PC-3 (cell line): ENCODE results near the gene ASPN. TPM values are rescaled to one million over a fixed set of nuclear protein-coding genes. Genes with fewer than 3 reads are reported as not detected.

Source experiments
- ATAC-seq: fragments of 200-7000 bp; cut with Tn5 transposase; 2 replicates; pipeline ENCODE4 v1.9.1; 2020; ENCODE audit warnings: mild to moderate bottlenecking, moderate library complexity
- BruUV-seq: library from RNA; stranded (reverse); fragments of 400-500 nt; replicated peaks from 2 replicates; lab custom pipeline; 2021; lab: Mats Ljungman, UMichigan
- CTCF ChIA-PET: fragments of 300-600 bp; sonication (Branson Sonifier 250); formaldehyde crosslinking; loops from one replicate; lab custom pipeline; 2022; ENCODE audit warnings: antibody characterized with exemption; lab: Charles Lee
- POLR2A ChIA-PET: fragments of 300-600 bp; sonication (Branson Sonifier 250); formaldehyde crosslinking; loops from one replicate; lab custom pipeline; 2022; ENCODE audit warnings: antibody characterized with exemption; ENCODE audit not compliant: unreplicated experiment; lab: Charles Lee
- DNase-seq: peaks from one replicate; pipeline ENCODE4 v3.0.0-alpha.2; 2015
- H2AFZ ChIP-seq: fragments of 300-600 bp; sonication (generic); 2 replicates; pipeline ENCODE4 v1.6.0; 2016; ENCODE audit warnings: antibody characterized with exemption, low read length
- H3F3A ChIP-seq: fragments of 300-600 bp; sonication (generic); one replicate; pipeline ENCODE4 v1.6.0; 2017; ENCODE audit warnings: antibody characterized with exemption, low read length, control low read depth, mild to moderate bottlenecking; ENCODE audit not compliant: unreplicated experiment
- H3K27ac ChIP-seq: fragments of 300-600 bp; sonication (generic); 2 replicates; pipeline ENCODE4 v1.5.1; 2016; ENCODE audit warnings: mild to moderate bottlenecking, low read length
- H3K27me3 ChIP-seq: fragments of 300-600 bp; sonication (generic); 2 replicates; pipeline ENCODE4 v1.6.1; 2016; ENCODE audit warnings: low read length, mixed read lengths
- H3K36me3 ChIP-seq: fragments of 300-600 bp; sonication (generic); 2 replicates; pipeline ENCODE4 v1.6.1; 2016; ENCODE audit warnings: low read depth, mixed run types, low read length, mixed read lengths
- H3K4me1 ChIP-seq: fragments of 300-600 bp; sonication (generic); 2 replicates; pipeline ENCODE4 v1.5.1; 2016; ENCODE audit warnings: low read length; ENCODE audit not compliant: insufficient read depth
- H3K4me2 ChIP-seq: fragments of 300-600 bp; sonication (generic); 2 replicates; pipeline ENCODE4 v1.6.0; 2016; ENCODE audit warnings: low read length
- H3K4me3 ChIP-seq: fragments of 300-600 bp; sonication (generic); 2 replicates; pipeline ENCODE4 v1.5.1; 2016; ENCODE audit warnings: mild to moderate bottlenecking, low read length, mixed read lengths
- H3K79me2 ChIP-seq: fragments of 300-600 bp; sonication (generic); 2 replicates; pipeline ENCODE4 v1.6.1; 2017; ENCODE audit warnings: low read length, mixed read lengths
- H3K9ac ChIP-seq: fragments of 300-600 bp; sonication (generic); 2 replicates; pipeline ENCODE4 v1.6.0; 2016; ENCODE audit warnings: mild to moderate bottlenecking, low read length
- H3K9me2 ChIP-seq: fragments of 300-600 bp; sonication (generic); replicated peaks from 2 replicates; pipeline ENCODE4 v1.6.1; 2016; ENCODE audit warnings: mixed run types, low read length, mixed read lengths
- H3K9me3 ChIP-seq: fragments of 300-600 bp; sonication (generic); 2 replicates; pipeline ENCODE4 v1.6.1; 2016; ENCODE audit warnings: low read length, mixed read lengths
- H4K20me1 ChIP-seq: fragments of 300-600 bp; sonication (generic); 2 replicates; pipeline ENCODE4 v1.6.1; 2016; ENCODE audit warnings: low read length, mixed read lengths
- CTCF ChIP-seq: fragments of 300-600 bp; sonication (generic); conservative IDR thresholded peaks from 2 replicates; pipeline ENCODE4 v1.5.1; 2017; ENCODE audit warnings: antibody characterized with exemption, low read depth, mild to moderate bottlenecking, low read length
- EZH2 ChIP-seq: fragments of 300-600 bp; sonication (generic); IDR thresholded peaks from one replicate; pipeline ENCODE4 v1.6.1; 2017; ENCODE audit warnings: antibody characterized with exemption, mild to moderate bottlenecking, low read length; ENCODE audit not compliant: unreplicated experiment
- EZH2phosphoT487 ChIP-seq: fragments of 300-600 bp; sonication (generic); IDR thresholded peaks from 2 replicates; pipeline ENCODE4 v1.6.1; 2018; ENCODE audit warnings: mild to moderate bottlenecking, antibody characterized with exemption, low read length, borderline replicate concordance
- intact Hi-C: fragments of 100-400 bp; cut with micrococcal nuclease; formaldehyde crosslinking; loops from 2 replicates; pipeline ENCODE4 v1.9.0; 2023
- total RNA-seq: library from RNA; depleted of rRNA; stranded (reverse); fragments of >200 nt; gene quantifications from 2 replicates; pipeline ENCODE4 v1.2.3, GENCODE V29; 2014

Gene ASPN
- total RNA-seq, 1 experiment from 2014 or later: not detected

- CTCF ChIA-PET: no interaction called here
- ATAC-seq (no peak), DNase-seq (no peak)
- no peaks in the 10 kb centered on the region for H3K27me3 ChIP-seq
- no peak overlapping the region for H3K9ac ChIP-seq
- TF ChIP-seq EZH2phosphoT487: no peak
- TF ChIP-seq CTCF: no peak
- TF ChIP-seq EZH2: no peak
- intact Hi-C loops: no loop called here
- H3K9me2 ChIP-seq: no peaks in the 10 kb centered on the region
- no peak overlapping the region for H2AFZ ChIP-seq
- no peaks in the 10 kb centered on the region for H3K4me1 ChIP-seq
- H3K4me2 ChIP-seq: no peak overlapping the region
- no peaks in the 10 kb centered on the region for H3K36me3 ChIP-seq
- H3K4me3 ChIP-seq: no peak overlapping the region
- BruUV-seq: no TSS peak
- H3K79me2 ChIP-seq: no peaks in the 10 kb centered on the region
- no peak overlapping the region for H3K27ac ChIP-seq
- H3K9me3 ChIP-seq: no peaks in the 10 kb centered on the region
- POLR2A ChIA-PET: no interaction called here
- no peaks in the 10 kb centered on the region for H4K20me1 ChIP-seq
- H3F3A ChIP-seq: no peaks in the 10 kb centered on the region
Measured at GRCh38 chr9:92517046-92517445, 34.7 kb upstream of the ASPN start.

- intact Hi-C loops: no loop called here
- Histone ChIP-seq H4K20me1 (no peaks in the 10 kb centered on the region), H3K27me3 (no peaks in the 10 kb centered on the region), H3K9me3 (no peaks in the 10 kb centered on the region), H3K9ac (no peak overlapping the region), H3K79me2 (no peaks in the 10 kb centered on the region), H3K4me1 (no peaks in the 10 kb centered on the region), H3K9me2 (no peaks in the 10 kb centered on the region), H3K4me3 (no peak overlapping the region), H3K4me2 (no peak overlapping the region), H3F3A (no peaks in the 10 kb centered on the region), H3K27ac (no peak overlapping the region), H3K36me3 (no peaks in the 10 kb centered on the region), H2AFZ (no peak overlapping the region)
- ATAC-seq (no peak), DNase-seq (no peak)
- POLR2A ChIA-PET: no interaction called here
- CTCF ChIA-PET: no interaction called here
- no peak for TF ChIP-seq EZH2phosphoT487
- no peak for TF ChIP-seq EZH2
- TF ChIP-seq CTCF: no peak
- no TSS peak for BruUV-seq
Measured at GRCh38 chr9:92516521-92516920, 34.2 kb upstream of the ASPN start.

DNA sequence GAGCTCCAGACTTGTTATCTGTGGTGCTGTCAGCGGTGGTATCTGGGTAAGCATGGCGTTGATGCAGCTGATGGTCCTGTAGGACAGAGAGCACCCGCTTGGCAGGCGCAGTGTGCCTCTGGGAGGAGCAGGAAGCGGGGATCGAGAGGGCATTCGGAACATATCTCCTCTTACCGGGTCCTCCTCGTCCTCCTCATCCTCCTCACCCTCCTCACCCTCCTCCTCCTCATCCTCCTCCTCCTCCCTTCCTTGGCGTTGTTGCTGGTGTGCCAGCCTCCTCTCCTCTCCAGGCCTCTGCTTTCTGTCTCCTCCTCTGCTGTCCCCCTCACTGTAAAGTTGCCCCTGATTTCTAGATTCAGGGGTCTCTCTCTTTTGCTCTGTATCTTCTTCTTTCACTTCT lies 32.3 kb upstream of the ASPN start:
- no peak for DNase-seq
- intact Hi-C loops: no loop called here
- no TSS peak for BruUV-seq
- Histone ChIP-seq H4K20me1 (no peaks in the 10 kb centered on the region), H3K4me1 (no peaks in the 10 kb centered on the region), H3K9me2 (no peaks in the 10 kb centered on the region), H3K27ac (no peak overlapping the region), H3K4me3 (no peak overlapping the region), H3K4me2 (no peak overlapping the region), H3K27me3 (no peaks in the 10 kb centered on the region), H3K9me3 (no peaks in the 10 kb centered on the region), H3K79me2 (no peaks in the 10 kb centered on the region), H3K9ac (no peak overlapping the region), H2AFZ (no peak overlapping the region), H3F3A (no peaks in the 10 kb centered on the region), H3K36me3 (no peaks in the 10 kb centered on the region)
- ChIA-PET POLR2A (no interaction called here), CTCF (no interaction called here)
- TF ChIP-seq EZH2phosphoT487 (no peak), CTCF (no peak), EZH2 (no peak)
- no peak for ATAC-seq
